ENCODE measurements around the gene SYNGR2.

DNA sequence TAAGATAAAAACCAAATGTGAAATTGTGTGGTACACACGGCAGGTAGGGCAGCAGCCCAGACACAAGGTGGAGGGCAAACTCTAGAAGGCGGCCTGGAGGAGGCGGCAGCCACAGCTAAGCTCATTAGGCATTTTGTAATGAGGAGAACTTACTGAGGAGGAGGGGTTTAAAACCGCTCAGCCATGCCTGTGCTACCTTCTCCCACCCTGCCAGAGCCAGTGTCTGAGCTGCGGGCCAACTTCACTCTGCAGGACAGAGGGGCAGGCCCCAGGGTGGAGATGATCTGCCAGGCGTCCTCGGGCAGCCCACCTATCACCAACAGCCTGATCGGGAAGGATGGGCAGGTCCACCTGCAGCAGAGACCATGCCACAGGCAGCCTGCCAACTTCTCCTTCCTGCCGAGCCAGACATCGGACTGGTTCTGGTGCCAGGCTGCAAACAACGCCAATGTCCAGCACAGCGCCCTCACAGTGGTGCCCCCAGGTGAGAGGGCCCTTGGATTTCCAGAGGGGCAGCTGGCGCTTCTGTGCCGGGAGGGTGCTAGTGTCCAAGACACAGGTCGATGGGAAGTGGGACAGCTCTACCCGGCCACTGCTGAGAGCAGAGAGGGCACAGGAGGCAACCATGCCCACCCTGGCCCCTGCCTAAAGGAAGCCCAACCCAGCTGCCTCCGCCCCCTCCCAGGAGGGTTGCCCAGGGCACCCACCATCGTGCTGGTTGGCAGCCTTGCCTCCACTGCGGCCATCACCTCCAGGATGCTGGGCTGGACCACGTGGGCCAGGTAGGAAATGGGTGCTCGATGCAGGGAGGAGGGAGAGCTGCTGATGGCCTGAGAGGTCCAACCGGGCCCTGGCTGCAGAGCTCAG, 4.3 kb upstream of the SYNGR2 start:
- TF ChIP-seq ZFP3 (CRISPR knock-in tag; IDR thresholded peaks at IDR 0.05) (no peak), CSDC2 (CRISPR knock-in tag; IDR thresholded peaks at IDR 0.05) (no peak), CSRNP3 (CRISPR knock-in tag; IDR thresholded peaks at IDR 0.05) (no peak)
